HTERT RPE-1 (cell line): ENCODE measurements around the gene KRT4.
"Not testable (repeated sequence)": the region's sequence is repeated elsewhere in the genome, so short reads cannot be mapped to it uniquely, and the experiment has no call there.

Experiments used
- in situ Hi-C: fragments of 300-500 bp; cut with MboI; formaldehyde crosslinking; loops from 4 replicates; pipeline ENCODE4 v1.14.3; 2020; ENCODE audit warnings: low sequenced_read_pairs

The KRT4 gene

GRCh38 chr12:52776435-52776834 is 37.5 kb downstream of the KRT4 start:
- in situ Hi-C loops = no loop called here

- in situ Hi-C loops = no loop called here
Observed at GRCh38 chr12:52774629-52775250, 39.2 kb downstream of the KRT4 start.

GRCh38 chr12:52772772-52773171 is 41.1 kb downstream of the KRT4 start:
- in situ Hi-C loops = no loop called here

GRCh38 chr12:52772188-52772587 is 41.7 kb downstream of the KRT4 start:
- in situ Hi-C loops = no loop called here

- in situ Hi-C loops = no loop called here
Observed at GRCh38 chr12:52771505-52771904, 42.4 kb downstream of the KRT4 start.

- in situ Hi-C loops = no loop called here
Observed at GRCh38 chr12:52771088-52771487, 42.8 kb downstream of the KRT4 start.

- in situ Hi-C loops = no loop called here
Observed at GRCh38 chr12:52769946-52770345, 44.0 kb downstream of the KRT4 start.

GRCh38 chr12:52769354-52769753 is 44.6 kb downstream of the KRT4 start:
- in situ Hi-C loops = no loop called here

- in situ Hi-C loops = no loop called here
Observed at GRCh38 chr12:52768479-52769200, 45.3 kb downstream of the KRT4 start.

GRCh38 chr12:52767427-52767826 is 46.5 kb downstream of the KRT4 start:
- in situ Hi-C loops = no loop called here

GRCh38 chr12:52767020-52767379 is 46.9 kb downstream of the KRT4 start:
- in situ Hi-C loops = no loop called here

- in situ Hi-C loops = no loop called here
Observed at GRCh38 chr12:52766351-52767019, 47.4 kb downstream of the KRT4 start.

- in situ Hi-C loops = no loop called here
Observed at GRCh38 chr12:52765702-52766101, 48.2 kb downstream of the KRT4 start.

GRCh38 chr12:52763991-52764390 is 49.9 kb downstream of the KRT4 start:
- in situ Hi-C loops = no loop called here

GRCh38 chr12:52763036-52763659 is 50.8 kb downstream of the KRT4 start:
- in situ Hi-C loops = no loop called here

- in situ Hi-C loops = no loop called here
Observed at GRCh38 chr12:52761802-52762201, 52.1 kb downstream of the KRT4 start.

GRCh38 chr12:52761218-52761617 is 52.7 kb downstream of the KRT4 start:
- in situ Hi-C loops = not testable (repeated sequence)

- in situ Hi-C loops = no loop called here
Observed at GRCh38 chr12:52760623-52761022, 53.3 kb downstream of the KRT4 start.

- in situ Hi-C loops = no loop called here
Observed at GRCh38 chr12:52759695-52760094, 54.2 kb downstream of the KRT4 start.

- in situ Hi-C loops = no loop called here
Observed at GRCh38 chr12:52759218-52759617, 54.7 kb downstream of the KRT4 start.

GRCh38 chr12:52757449-52758176 is 56.3 kb downstream of the KRT4 start:
- in situ Hi-C loops = no loop called here
